HepG2 (cell line): ENCODE results near the gene PPARA. TPM values are rescaled to one million over a fixed set of nuclear protein-coding genes. Genes with fewer than 3 reads are reported as not detected.

Experiments used
- AKAP8 ChIP-seq: sonication (generic); formaldehyde crosslinking; IDR thresholded peaks from 2 replicates; pipeline ENCODE4 v1.5.1; 2020; ENCODE audit warnings: mild to moderate bottlenecking, missing genetic modification reagents
- ARHGAP35 ChIP-seq: sonication (generic); formaldehyde crosslinking; IDR thresholded peaks from 2 replicates; pipeline ENCODE4 v1.9.0; 2022; ENCODE audit warnings: mild to moderate bottlenecking, inconsistent platforms, moderate library complexity, missing genetic modification reagents, borderline replicate concordance
- ARID2 ChIP-seq: sonication (generic); formaldehyde crosslinking; IDR thresholded peaks from 2 replicates; pipeline ENCODE4 v1.8.1; 2022; ENCODE audit warnings: mild to moderate bottlenecking, missing genetic modification reagents, borderline replicate concordance
- ARNT2 ChIP-seq: sonication (generic); formaldehyde crosslinking; IDR thresholded peaks from 2 replicates; pipeline ENCODE4 v1.8.0; 2022; ENCODE audit warnings: mild to moderate bottlenecking, low read depth, missing genetic modification reagents, moderate library complexity
- CEBPB ChIP-seq: IDR thresholded peaks from 2 replicates; pipeline ENCODE4 v1.6.1; 2011; ENCODE audit warnings: low read depth, low read length, improper control_type of control experiment, borderline replicate concordance
- CENPX ChIP-seq: sonication (generic); formaldehyde crosslinking; IDR thresholded peaks from 2 replicates; pipeline ENCODE4 v1.9.0; 2021; ENCODE audit warnings: mild to moderate bottlenecking, missing genetic modification reagents, moderate library complexity
- DNMT3B ChIP-seq: conservative IDR thresholded peaks from 2 replicates; pipeline ENCODE4 v1.6.1; 2016; ENCODE audit warnings: missing biosample characterization, control low read depth
- HCFC1 ChIP-seq: fragments of 150-350 bp; IDR thresholded peaks from 2 replicates; pipeline ENCODE4 v1.6.1; 2014; ENCODE audit warnings: low read depth, low read length
- IKZF1 ChIP-seq: fragments of 450-650 bp; IDR thresholded peaks from 2 replicates; pipeline ENCODE4 v1.7.1; 2016
- KDM5A ChIP-seq: fragments of 200-600 bp; sonication (generic); IDR thresholded peaks from 2 replicates; pipeline ENCODE4 v1.7.0; 2018; ENCODE audit warnings: antibody characterized with exemption, mild to moderate bottlenecking, low read length, borderline replicate concordance
- KDM6A ChIP-seq: IDR thresholded peaks from 2 replicates; pipeline ENCODE4 v1.6.1; 2016; ENCODE audit warnings: low read depth
- MAFK ChIP-seq, 2 experiments: IDR thresholded peaks in 1 of 2; conservative IDR thresholded peaks in 1 of 2; 2 replicates each; pipeline ENCODE4 v1.6.1; 2011; ENCODE audit warnings: improper control_type of control experiment in 2 of 2, low read length in 2 of 2
- NR2F1 ChIP-seq, 2 experiments: fragments of 450-650 bp in 1 of 2; formaldehyde crosslinking in 1 of 2; IDR thresholded peaks; 2 replicates each; pipeline versions ENCODE4 v1.5.0 to v1.6.1; 2016 to 2020; ENCODE audit warnings: mild to moderate bottlenecking in 1 of 2, missing compliant biosample characterization in 1 of 2, missing genetic modification reagents in 1 of 2, moderate library complexity in 1 of 2
- PAXIP1 ChIP-seq: sonication (generic); formaldehyde crosslinking; conservative IDR thresholded peaks from 2 replicates; pipeline ENCODE4 v1.4.0; 2020; ENCODE audit warnings: mild to moderate bottlenecking, missing genetic modification reagents, moderate library complexity
- POLR2AphosphoS5 ChIP-seq: IDR thresholded peaks from 2 replicates; pipeline ENCODE4 v1.6.1; 2012; ENCODE audit warnings: low read depth, low read length
- PRPF4 ChIP-seq: fragments of 200-400 bp; formaldehyde crosslinking; IDR thresholded peaks from 2 replicates; pipeline ENCODE4 v1.6.1; 2016; ENCODE audit warnings: low read length, low read depth; ENCODE audit not compliant: poor library complexity, severe bottlenecking
- RAD51 ChIP-seq: fragments of 450-650 bp; IDR thresholded peaks from 2 replicates; pipeline ENCODE4 v1.6.1; 2016; ENCODE audit warnings: borderline replicate concordance
- RBM39 ChIP-seq: fragments of 200-400 bp; formaldehyde crosslinking; IDR thresholded peaks from one replicate; pipeline ENCODE4 v1.6.1; 2018; ENCODE audit warnings: antibody characterized with exemption, mild to moderate bottlenecking, low read depth, low read length; ENCODE audit not compliant: poor library complexity, severe bottlenecking
- SMC3 ChIP-seq: IDR thresholded peaks from 2 replicates; pipeline ENCODE4 v1.6.1; 2011; ENCODE audit warnings: low read length, improper control_type of control experiment
- SPEN ChIP-seq: sonication (generic); formaldehyde crosslinking; IDR thresholded peaks from 2 replicates; pipeline ENCODE4 v1.5.1; 2020; ENCODE audit warnings: low read depth, mild to moderate bottlenecking, missing genetic modification reagents
- ZNF513 ChIP-seq: sonication (generic); formaldehyde crosslinking; conservative IDR thresholded peaks from 2 replicates; pipeline ENCODE4 v1.5.0; 2020; ENCODE audit warnings: missing genetic modification reagents
- ZNF569 ChIP-seq: sonication (generic); formaldehyde crosslinking; IDR thresholded peaks from 2 replicates; pipeline ENCODE4 v1.5.0; 2020; ENCODE audit warnings: mild to moderate bottlenecking, missing genetic modification reagents, moderate library complexity, borderline replicate concordance
- ZNF772 ChIP-seq: sonication (generic); formaldehyde crosslinking; IDR thresholded peaks from 2 replicates; pipeline ENCODE4 v1.5.0; 2020; ENCODE audit warnings: mild to moderate bottlenecking, missing genetic modification reagents
- polyA plus RNA-seq, 8 experiments: library from polyadenylated mRNA; depleted of rRNA in 3 of 8; stranded (reverse) in 7 of 8; unstranded in 1 of 8; fragments of >200 nt; fragmentation: Illumina TruSeq in 4 of 8; extraction: Trizol in 4 of 8; gene quantifications; 2 replicates each; pipeline versions ENCODE4 v1.2.1 to v1.2.3, GENCODE V29; 2011 to 2016; ENCODE audit warnings: low read depth in 4 of 8, missing spikeins in 1 of 8, mixed read lengths in 1 of 8; ENCODE audit not compliant: insufficient read depth in 1 of 8
- total RNA-seq, 5 experiments: library from RNA; depleted of rRNA; stranded (reverse); fragments of >200 nt; fragmentation: Illumina TruSeq; extraction: Trizol; gene quantifications; 2 replicates each; pipeline ENCODE4 v1.2.3, GENCODE V29; 2016; ENCODE audit warnings: low read depth in 1 of 5
- TF ChIP-seq, protein P1 (sequence below): IDR thresholded peaks from 2 replicates; pipeline ENCODE4 v1.6.1; 2016; ENCODE audit warnings: missing compliant biosample characterization, missing genetic modification reagents, borderline replicate concordance

Gene PPARA
- total and polyA plus RNA-seq, 2 of the 13 experiments (the other 11 are each of a cell fraction or from before 2014, with no cell fraction given): 18.2 to 24.7 TPM

- TF ChIP-seq ARNT2 (CRISPR knock-in tag): 0 out of 2 replicates have a peak, but pooled peaks have one; percentile 29
- TF ChIP-seq KDM5A: peak; percentile 16; the same call in 1 of the 2 replicates
- no peak for TF ChIP-seq MAFK (conservative IDR thresholded peaks at IDR 0.05 in 1 of 2, IDR thresholded peaks at IDR 0.05 in 1 of 2; ENCODE audit: low read length in 2 of 2)
- no peak for TF ChIP-seq DNMT3B (CRISPR knock-in tag)
- no peak for TF ChIP-seq AKAP8
- TF ChIP-seq POLR2AphosphoS5: peak; percentile 81
- TF ChIP-seq CENPX: no peak
- TF ChIP-seq, protein P1, sequence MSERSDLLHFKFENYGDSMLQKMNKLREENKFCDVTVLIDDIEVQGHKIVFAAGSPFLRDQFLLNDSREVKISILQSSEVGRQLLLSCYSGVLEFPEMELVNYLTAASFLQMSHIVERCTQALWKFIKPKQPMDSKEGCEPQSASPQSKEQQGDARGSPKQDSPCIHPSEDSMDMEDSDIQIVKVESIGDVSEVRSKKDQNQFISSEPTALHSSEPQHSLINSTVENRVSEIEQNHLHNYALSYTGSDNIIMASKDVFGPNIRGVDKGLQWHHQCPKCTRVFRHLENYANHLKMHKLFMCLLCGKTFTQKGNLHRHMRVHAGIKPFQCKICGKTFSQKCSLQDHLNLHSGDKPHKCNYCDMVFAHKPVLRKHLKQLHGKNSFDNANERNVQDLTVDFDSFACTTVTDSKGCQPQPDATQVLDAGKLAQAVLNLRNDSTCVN (CRISPR knock-in tag): peak; percentile 55; the same call in 1 of the 2 replicates
- no peak for TF ChIP-seq ZNF513 (CRISPR knock-in tag)
- peak; percentile 42 for TF ChIP-seq RBM39
- TF ChIP-seq ZNF772: peak; percentile 55; the same call in 1 of the 2 replicates
- TF ChIP-seq IKZF1: no peak
- TF ChIP-seq RAD51: no peak
- TF ChIP-seq CEBPB: no peak
- 0 out of 2 replicates have a peak, but pooled peaks have one; percentile 46 for TF ChIP-seq ARHGAP35 (CRISPR knock-in tag)
- no peak for TF ChIP-seq HCFC1
- no peak for TF ChIP-seq PRPF4
- TF ChIP-seq SMC3: no peak
- 0 out of 2 replicates have a peak, but pooled peaks have one; percentile 27 for TF ChIP-seq ARID2 (CRISPR knock-in tag)
- no peak for TF ChIP-seq NR2F1 (CRISPR knock-in tag; IDR thresholded peaks at IDR 0.05)
- no peak for TF ChIP-seq KDM6A (CRISPR knock-in tag)
- TF ChIP-seq PAXIP1 (CRISPR knock-in tag): peak; percentile 55; the same call in 1 of the 2 replicates
- peak; percentile 56 for TF ChIP-seq SPEN (CRISPR knock-in tag)
- no peak for TF ChIP-seq ZNF569 (CRISPR knock-in tag)
These were observed 117.3 kb downstream of the PPARA start, which contains the start of gene TTC38 (continued) for GRCh38 chr22:46267431-46268279.
